Activated T-cell treated with anti-CD3 and anti-CD28 coated beads, Interleukin-2, amount 50 U/mL, for 48 hours (primary cell): ENCODE measurements around the gene CAMSAP2.

Experiments
- DNase-seq, 2 experiments: peaks; one replicate each; pipeline ENCODE4 v3.0.0-alpha.2; 2020

Gene CAMSAP2

DNA sequence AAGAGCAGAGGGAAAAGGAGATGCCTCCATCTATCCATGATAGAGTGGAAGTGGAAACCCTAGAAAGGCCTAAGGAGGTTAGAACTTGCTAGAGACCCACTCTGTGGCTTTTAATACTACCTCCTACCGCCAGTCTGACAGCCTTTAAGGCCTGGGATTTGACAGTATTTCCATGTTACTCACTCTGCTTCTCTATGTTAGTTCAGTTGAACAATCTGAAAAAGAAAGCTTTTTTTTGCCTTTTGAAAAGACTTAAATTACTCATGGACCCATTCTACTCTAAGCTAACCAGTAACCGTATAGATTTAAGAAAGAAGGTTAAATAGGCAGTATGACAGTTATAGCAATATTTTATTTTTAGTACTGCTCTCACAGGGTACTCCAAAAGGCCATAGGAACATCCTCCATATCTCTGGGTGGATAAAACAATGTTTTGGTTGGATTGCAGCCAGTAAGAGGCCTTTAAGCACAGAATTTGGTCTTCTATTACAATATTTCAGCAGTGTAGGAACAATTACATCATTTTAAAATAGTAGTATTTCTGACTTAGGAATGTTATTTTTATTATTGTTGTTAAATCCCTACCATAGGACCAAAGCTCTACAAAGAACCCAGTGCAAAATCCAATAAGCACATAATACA lies 118.1 kb downstream of the CAMSAP2 start:
- no peak for DNase-seq

DNA sequence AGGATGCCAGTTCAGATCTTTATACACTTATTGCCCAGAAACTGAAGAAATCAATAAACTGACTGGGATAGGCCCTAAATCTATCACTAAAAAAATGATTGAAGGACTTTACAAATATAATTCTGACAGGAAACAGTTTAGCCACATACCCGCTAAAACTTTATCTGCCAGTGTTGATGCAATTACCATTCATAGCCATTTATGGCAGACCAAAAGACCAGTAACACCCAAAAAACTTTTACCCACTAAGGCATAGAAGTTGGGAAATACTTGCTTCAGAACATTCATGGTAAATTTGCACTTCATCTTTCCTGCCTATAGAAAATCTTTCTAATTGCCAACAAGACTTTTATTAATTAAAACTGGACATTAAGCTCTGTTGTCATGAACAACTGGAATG lies 119.1 kb downstream of the CAMSAP2 start:
- DNase-seq: no peak

DNA sequence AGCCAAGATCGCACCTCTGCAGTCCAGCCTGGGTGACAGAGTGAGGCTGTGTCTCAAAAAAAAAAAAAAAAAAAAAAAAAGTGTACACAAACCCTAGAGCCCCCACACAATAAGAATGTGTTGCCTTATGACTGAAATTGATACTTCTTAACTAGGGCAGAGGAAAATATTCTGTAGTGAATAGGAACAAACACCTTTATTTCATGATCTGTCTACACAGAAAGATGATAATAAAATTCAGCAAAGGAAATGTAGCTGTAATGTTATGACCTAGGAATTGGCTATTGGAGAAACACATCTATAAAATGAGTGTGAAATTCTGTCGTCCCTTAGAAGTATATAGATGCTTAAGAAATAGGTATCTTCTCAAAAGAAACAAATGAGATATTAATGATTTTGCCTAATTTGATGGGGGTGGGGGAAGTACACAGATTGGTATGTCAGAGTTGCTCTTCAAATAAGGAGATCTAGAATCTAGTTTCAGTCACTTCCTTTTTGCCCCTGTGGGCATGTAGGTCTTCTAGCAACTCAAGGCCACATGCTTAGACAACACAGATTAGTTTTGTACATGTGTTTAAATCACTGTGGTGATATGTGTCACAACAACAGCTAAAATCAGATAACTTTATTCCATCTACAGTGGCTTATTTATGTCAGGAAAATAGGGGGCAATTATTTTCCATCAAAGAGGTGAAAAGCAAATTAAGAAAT lies 123.4 kb downstream of the CAMSAP2 start:
- DNase-seq: no peak

DNA sequence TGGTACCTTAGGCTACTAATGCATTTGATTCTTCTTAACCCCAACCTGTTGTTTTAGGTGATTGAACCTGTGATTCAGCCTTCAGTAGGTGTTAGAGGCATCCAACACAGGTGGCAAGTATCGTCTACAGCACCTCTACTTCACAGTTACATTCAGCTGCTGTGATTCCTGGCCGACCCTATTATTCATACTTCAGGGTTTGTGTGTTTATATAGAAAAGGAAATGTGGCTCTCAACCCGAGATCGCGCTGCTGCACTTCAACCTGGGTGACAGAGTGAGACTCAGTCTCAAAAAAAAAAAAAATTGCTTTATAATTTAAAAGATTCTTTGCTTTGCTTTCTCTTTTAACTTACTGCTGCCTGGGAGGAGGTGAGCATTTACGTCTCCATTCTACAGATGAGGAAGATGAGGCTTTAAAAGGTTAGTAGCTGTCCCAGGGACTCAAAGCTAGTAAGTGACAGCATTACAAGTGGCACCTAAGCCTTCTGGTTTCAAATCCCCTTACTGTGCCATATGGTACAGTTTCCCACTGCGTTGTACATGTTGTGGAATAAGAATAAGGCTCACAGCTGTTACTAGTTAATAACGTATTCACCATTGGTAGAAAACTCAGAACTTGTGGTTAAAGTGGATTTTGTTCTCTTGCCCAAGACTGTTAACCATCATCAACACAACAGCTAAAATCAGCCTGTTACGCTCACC lies 124.2 kb downstream of the CAMSAP2 start:
- no peak for DNase-seq

DNA sequence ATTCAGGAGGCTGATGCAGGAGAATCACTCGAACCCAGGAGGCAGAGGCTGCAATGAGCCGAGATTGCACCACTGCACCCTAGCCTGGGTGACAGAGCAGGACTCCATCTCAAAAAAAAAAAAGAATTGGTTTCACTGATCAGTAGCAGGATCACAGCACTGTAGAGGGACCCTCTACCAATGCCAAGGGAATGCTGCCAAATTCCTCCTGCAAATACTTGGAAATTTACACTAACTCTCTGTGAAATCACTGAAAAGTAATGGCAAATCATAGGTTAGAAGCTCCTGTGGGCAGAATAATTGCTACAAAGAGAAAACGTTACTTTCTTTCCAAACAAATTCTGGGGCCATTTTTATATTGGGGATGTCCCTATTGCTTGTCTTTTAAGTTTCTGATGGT lies 127.4 kb downstream of the CAMSAP2 start:
- DNase-seq: no peak

DNA sequence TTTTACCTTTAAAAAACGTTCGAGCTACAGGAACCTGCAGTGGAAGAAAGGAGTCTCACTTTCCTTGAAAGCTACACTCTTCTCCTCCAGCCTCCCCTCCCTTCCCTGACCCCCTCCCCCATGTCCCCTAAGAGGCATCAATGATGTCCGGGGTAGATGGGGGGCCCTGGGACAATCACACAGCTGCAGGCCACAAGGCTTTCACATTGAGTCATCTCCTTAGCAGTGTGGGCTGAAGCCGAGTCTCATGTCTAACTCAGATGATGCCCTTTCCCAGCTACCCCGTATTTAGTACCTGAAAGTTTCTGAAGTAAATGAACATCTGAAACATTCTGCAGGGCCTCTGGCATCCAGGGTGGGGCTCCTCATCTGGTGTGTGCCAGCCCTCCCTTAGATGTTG lies 127.8 kb downstream of the CAMSAP2 start:
- DNase-seq: peak; percentile 63 to 69

DNA sequence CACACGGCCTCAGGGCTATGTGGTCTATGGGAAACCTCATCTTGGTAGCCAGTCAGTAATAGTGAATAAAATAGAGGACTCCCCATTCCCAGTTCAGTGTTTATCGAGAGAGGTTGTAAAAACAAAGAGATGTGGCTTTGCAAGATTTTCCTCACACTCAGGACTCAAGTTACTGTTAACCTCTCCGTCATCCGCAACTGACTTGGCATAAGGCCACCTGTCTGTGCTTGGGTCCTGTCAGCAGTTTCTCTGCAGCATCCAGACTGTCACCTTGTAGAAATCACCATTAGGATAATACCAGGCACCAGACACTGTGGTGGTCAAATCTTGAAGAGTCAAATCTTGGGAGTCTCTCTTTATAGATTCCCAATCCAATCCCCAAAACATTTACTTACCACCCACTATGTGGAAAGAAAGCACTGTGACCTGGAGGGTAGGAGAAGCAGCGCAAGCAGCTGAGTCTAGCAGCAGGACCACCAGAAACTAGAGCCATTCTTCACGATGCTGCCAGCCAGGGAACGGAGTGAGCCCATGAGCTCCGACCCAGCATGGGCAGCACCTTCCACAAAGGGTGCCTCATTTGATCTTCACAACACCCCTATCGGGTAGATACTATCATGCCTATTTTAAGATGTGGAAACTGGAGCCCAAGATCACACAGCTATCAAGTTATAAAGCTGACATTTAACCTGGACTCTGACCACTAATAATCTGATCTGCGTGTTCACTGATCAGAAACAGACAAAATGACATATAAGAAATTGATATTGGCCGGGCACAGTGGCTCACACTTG lies 128.5 kb downstream of the CAMSAP2 start:
- DNase-seq: no peak

DNA sequence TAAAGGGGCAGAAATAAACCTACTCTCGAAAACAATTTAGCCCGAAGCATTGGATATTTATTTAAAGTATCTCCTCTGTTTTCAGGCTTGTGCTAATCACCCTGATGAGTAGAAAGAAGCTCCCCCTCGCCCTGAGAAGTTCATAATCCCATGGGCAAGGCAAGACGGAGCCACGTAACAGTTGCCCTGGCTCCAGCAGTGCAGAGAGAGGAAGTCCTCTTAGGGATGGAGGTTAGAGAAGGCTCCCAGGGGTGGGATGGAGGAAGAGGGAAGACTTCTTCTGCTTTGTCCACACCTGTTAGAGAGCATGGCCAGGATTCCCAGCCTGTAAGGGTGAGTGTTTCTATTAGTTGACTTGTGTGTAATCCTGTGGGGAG lies 130.7 kb downstream of the CAMSAP2 start:
- DNase-seq: peak in 1 of 2 experiments; percentile 23

DNA sequence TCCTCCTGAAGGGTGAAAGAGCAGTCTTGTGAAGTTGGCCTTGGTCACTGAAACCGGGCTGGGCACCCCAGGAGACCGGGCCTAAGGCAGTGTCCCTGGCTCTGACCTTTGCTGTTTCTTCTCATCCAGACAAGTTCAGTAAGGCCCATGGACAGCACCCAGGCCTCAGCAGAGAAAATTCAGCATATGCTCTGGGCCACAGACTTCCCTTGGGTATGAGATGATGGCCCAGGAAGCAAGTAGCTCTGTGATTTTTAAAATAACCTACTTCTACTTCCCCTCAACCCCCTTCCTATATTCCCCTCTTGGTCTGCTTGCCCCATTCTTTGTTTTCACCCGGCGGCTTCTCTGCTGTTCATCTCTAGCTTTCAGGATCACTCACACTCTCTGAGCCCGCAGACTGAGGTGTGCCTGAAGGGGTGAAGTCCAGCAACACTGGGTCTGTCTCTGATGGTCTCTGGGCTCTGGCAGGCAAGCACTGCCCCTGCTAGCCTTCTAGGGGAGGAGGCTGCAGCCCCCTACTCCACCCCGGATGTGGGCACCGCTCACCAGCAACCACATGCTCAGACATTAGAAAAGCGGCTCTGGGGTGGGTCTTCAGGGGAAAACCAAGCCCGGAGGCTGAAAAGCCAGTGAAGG lies 131.2 kb downstream of the CAMSAP2 start:
- peak; percentile 60 for DNase-seq

DNA sequence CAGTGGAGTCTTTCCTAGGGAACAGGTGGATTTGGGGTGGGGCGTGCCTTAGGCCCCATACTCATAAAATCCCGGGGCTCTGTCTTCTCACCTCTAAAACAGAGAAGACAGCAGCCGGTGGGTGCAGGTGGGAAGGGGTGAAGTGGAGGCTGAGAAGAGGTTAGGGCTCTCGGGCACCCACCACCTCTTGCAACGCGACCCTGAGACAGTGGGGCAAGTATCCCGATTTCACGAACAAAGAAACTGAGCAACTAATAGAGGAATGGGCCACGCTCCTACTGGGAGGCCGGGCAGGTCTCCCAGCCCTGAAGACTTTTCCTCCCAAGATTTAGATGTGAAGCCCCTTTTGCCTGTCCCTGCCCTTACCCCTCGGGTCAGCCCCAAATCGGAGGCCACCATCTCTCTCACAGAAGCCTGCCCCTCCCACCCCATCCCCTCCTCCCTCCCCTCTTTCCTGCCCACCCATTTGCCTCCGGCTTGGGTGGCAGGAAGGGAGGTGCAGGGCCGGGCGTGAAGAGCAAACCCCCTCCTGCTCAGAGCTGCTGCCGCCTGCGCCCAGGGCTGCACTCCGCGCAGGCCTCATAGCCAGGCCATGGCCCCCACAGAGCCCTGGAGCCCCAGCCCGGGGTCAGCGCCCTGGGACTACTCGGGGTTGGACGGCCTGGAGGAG lies 133.9 kb downstream of the CAMSAP2 start, which contains the start of gene GPR25:
Gene GPR25, plus strand, starts transcription at position 536 of the 670 bp plus-strand sequence. Its CDS starts 57 bp downstream, at position 593.
- DNase-seq: no peak

DNA sequence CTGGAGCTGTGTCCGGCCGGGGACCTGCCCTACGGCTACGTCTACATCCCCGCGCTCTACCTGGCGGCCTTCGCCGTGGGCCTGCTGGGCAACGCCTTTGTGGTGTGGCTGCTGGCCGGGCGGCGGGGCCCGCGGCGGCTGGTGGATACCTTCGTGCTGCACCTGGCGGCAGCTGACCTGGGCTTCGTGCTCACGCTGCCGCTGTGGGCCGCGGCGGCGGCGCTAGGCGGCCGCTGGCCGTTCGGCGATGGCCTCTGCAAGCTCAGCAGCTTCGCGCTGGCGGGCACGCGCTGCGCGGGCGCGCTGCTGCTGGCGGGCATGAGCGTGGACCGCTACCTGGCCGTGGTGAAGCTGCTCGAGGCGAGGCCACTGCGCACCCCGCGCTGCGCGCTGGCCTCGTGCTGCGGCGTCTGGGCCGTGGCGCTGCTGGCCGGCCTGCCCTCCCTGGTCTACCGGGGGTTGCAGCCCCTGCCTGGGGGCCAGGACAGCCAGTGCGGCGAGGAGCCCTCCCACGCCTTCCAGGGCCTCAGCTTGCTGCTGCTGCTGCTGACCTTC lies 134.5 kb downstream of the CAMSAP2 start:
- no peak for DNase-seq

DNA sequence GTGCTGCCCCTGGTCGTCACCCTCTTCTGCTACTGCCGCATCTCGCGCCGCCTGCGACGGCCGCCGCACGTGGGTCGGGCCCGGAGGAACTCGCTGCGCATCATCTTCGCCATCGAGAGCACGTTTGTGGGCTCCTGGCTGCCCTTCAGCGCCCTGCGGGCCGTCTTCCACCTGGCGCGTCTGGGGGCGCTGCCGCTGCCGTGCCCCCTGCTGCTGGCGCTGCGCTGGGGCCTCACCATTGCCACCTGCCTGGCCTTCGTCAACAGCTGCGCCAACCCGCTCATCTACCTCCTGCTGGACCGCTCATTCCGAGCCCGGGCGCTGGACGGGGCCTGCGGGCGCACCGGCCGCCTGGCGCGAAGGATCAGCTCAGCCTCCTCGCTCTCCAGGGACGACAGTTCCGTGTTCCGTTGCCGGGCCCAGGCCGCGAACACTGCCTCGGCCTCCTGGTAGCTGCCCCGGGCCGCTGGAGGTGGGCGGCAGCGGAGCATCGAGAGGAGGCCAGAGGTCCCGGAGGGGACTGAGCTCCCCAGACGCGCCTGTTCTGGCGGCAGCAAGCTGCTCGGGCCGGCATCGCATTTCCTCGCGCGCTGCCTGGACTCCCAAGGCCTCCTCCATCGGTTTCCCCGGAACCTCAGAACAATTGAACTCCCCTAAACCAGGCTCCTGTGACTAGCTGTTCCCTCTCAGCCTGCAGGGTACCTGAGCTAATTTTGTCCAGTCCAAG lies 135.1 kb downstream of the CAMSAP2 start:
- peak in 1 of 2 experiments; percentile 26 for DNase-seq

DNA sequence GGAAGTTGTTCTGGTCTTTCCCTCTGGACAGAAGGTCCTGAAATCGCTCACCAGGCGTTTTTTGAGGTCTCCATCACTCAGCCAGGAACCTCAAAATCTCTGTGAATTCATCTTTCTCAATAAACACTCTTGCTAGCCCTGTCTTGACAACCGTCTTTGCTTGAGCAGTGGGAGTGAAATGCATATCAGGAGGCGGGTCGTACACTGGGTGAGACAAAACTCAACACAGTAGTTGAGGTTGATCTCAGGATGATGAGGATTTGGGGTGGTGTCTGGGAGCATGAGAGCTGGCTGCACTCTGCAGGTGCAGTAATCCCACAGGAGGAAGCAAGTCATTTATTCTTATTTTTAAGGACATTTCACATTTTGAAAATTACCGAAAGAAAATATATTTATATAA lies 136.0 kb downstream of the CAMSAP2 start:
- DNase-seq: peak in 1 of 2 experiments; percentile 19

DNA sequence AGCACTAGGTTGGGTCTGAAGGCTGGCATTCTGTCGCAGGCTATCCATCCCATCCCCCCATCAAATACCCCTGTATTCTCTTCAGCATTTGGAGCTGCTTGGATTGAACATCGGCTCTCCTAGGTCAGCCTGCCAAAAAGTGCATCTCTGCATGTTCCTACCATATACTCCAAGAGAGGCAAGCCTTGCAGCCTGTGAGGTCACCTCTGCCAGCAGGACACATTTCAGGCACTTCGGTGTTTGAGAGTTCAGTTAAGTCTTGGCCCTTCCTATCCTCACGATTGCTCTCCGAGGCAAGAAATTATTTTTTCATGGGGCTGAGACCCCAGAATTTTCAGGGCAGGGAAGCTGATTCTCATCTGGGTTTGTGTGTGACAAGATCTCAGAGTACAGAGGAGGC lies 136.7 kb downstream of the CAMSAP2 start:
- DNase-seq: no peak

DNA sequence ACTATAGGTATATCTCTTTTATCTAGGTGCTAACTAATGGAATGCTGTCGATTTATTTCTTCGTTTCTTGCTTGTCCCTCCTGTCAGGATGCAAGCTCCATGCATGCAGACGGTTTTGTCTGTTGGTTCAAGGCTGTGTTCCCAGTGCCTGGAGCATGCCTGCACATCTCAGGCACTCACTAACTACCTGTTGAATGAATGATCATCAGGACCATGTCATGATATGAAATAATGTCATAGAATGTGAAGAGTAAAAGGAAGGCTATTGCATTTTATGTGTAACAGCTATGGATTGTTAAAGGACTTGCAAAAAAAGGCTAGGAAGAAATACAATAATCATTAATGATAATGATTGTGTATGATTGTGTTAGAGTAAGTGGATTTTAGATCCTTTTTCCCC lies 138.3 kb downstream of the CAMSAP2 start:
- no peak for DNase-seq

DNA sequence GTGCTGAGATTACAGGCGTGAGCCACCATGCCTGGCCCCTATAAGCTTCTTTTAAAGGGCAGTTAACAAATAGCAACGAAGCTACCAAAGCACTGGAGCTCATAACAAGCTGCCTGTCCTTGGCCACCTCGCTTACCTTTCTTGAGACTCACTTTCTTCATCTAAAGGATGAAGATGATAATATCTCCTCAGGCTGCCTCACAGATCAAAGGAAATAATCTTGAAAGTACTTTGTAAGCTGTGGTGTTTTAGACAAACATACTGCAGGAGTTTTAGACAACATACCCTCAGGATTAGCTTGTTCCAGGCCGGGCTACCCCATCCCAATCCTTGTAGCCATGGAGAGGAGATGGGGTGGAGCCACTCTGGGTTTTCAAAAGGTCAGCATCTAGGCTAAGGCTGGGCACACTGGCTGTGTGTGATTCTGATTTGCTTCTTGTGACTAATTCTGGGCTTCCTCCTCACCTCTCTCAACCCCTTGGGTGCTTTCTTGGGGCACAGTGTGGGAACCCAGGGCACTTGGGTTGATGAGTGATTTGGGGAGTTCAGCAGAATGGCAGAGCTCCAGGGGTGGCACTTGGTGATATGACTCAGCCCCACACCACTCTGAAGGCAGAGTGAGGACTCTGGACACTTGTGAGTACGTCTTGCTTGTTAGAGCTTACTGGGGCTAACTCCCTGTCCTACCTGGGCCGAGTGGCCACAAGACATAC lies 139.3 kb downstream of the CAMSAP2 start:
- peak; percentile 77 to 79 for DNase-seq

DNA sequence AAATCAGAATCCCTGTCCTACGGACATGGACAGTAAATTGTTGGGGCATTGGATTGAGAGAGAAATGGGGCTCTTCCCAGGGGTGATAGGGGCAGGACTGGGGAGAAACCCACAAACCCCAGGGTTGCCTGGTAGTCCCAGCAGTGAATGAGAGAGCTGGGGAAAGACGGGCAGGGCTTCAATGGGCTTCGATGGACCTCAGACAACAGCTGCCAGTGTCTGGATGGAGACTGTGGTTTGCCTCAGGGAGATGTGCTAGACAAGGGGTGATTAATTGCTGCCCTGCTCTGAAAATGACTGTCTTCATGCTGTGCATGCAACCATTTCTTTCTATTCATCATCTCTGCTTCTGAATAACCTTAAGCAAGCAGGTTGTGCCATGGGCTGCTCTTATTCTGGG lies 141.5 kb downstream of the CAMSAP2 start:
- peak; percentile 53 to 63 for DNase-seq

DNA sequence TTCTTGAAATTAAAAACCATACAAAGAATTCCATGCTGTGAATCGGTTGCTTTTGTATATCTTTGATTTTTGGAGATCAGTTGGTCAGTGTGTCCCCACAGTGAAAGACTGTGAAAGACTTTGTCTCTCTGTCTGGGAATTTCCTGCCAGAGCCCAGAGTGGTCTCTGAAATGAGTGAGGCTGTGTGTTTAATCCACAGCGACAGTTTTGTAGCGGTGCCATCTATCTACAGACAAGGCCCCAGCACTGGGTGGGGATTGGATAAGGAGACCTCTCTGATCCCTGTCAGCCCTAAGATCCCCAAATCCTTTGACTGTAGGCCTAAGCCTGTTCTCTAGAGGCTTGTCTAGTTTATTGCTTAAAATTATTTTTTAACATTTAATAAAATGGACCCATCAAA lies 144.4 kb downstream of the CAMSAP2 start:
- no peak for DNase-seq

DNA sequence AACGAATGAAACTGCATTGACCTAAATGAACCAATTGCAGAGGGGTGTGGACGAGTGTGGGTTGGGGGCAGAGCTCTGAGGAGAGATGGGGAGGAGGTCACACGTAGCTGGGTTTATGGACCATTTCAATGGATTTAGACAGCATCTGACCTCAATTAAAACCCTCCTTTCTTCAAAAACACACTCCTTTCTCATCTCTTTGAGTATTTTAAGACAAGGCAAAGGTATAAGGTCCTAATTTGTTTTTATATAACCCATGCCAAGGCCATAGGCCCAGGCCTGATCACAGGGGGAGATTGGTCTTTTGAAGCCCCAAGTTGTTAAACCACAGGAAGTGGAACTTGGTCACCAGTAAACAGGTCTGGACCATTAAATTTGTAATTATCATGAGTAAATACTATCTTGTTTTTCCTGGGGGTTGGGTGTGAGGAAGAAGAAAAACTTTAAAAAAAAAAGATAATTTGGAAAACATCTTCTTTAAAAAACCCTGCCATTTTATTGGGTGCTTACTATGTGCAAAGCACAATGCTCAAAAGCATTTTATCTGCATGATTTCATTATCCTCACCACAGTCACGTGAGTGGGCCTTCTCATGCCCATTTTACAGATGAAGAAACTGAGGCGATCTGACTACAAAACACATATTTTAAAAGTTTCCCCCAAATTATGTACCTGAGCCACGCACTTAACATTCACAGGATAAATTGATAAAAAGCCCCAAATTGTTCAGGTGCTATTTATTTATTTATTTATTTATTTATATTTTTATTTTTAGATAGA lies 147.1 kb downstream of the CAMSAP2 start:
- no peak for DNase-seq

DNA sequence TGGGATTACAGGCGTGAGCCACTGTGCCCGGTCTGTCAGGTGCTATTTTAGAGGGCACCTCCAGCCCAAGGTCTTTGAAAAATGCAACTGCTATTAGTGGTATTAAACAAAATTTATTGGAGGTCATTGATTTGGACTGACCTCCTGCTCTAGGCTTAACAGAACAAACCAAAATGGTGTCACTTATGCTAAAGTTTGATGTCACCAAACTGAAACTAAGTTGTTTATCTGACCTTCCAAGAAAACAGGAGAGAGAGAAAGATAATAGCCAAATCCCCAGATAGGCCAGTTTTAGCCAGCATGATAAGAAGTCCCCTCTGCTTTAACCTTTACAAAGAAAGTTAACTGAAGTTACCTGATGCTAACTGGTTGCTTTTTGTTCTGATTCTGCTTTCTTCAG lies 147.9 kb downstream of the CAMSAP2 start:
- DNase-seq: no peak
